Keratinocyte (primary cell): ENCODE data around the gene TNIP1.

Experiments
- EZH2 ChIP-seq: IDR thresholded peaks from one replicate; pipeline ENCODE4 v1.6.1; 2012; ENCODE audit warnings: inconsistent platforms, mild to moderate bottlenecking, low read length, moderate library complexity
- TF ChIP-seq, protein P1 (sequence below), 3 experiments: IDR thresholded peaks in 1 of 3; conservative IDR thresholded peaks in 1 of 3; optimal IDR thresholded peaks in 1 of 3; 2 replicates in 2 of 3; 3 replicates in 1 of 3; pipeline versions ENCODE3 to v1.5.1; 2011; ENCODE audit warnings: low read length in 3 of 3, mild to moderate bottlenecking in 3 of 3, moderate library complexity in 2 of 3, control low read depth in 1 of 3, inconsistent platforms in 1 of 3; ENCODE audit not compliant: insufficient read depth in 2 of 3; ENCODE audit errors: extremely low read depth in 1 of 3

- TF ChIP-seq, protein P1, sequence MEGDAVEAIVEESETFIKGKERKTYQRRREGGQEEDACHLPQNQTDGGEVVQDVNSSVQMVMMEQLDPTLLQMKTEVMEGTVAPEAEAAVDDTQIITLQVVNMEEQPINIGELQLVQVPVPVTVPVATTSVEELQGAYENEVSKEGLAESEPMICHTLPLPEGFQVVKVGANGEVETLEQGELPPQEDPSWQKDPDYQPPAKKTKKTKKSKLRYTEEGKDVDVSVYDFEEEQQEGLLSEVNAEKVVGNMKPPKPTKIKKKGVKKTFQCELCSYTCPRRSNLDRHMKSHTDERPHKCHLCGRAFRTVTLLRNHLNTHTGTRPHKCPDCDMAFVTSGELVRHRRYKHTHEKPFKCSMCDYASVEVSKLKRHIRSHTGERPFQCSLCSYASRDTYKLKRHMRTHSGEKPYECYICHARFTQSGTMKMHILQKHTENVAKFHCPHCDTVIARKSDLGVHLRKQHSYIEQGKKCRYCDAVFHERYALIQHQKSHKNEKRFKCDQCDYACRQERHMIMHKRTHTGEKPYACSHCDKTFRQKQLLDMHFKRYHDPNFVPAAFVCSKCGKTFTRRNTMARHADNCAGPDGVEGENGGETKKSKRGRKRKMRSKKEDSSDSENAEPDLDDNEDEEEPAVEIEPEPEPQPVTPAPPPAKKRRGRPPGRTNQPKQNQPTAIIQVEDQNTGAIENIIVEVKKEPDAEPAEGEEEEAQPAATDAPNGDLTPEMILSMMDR (optimal IDR thresholded peaks at IDR 0.05 in 1 of 3, IDR thresholded peaks at IDR 0.05 in 1 of 3, conservative IDR thresholded peaks at IDR 0.05 in 1 of 3; ENCODE audit: extremely low read depth in 1 of 3, insufficient read depth in 2 of 3, low read length in 3 of 3): no peak
- TF ChIP-seq EZH2: no peak
These were observed 26.2 kb upstream of the TNIP1 start for GRCh38 chr5:151107084-151107483.
